NCI-H2227 (cell line): ENCODE results near the gene PHAF1.
A peak's percentile ranks its signal among the peaks of the same experiment; 100 is the strongest.

Experiments used
- DNase-seq: peaks from one replicate; lab custom pipeline; 2025; ENCODE audit not compliant: unreplicated experiment; lab: John Stamatoyannopoulos, UW

The PHAF1 gene

DNA sequence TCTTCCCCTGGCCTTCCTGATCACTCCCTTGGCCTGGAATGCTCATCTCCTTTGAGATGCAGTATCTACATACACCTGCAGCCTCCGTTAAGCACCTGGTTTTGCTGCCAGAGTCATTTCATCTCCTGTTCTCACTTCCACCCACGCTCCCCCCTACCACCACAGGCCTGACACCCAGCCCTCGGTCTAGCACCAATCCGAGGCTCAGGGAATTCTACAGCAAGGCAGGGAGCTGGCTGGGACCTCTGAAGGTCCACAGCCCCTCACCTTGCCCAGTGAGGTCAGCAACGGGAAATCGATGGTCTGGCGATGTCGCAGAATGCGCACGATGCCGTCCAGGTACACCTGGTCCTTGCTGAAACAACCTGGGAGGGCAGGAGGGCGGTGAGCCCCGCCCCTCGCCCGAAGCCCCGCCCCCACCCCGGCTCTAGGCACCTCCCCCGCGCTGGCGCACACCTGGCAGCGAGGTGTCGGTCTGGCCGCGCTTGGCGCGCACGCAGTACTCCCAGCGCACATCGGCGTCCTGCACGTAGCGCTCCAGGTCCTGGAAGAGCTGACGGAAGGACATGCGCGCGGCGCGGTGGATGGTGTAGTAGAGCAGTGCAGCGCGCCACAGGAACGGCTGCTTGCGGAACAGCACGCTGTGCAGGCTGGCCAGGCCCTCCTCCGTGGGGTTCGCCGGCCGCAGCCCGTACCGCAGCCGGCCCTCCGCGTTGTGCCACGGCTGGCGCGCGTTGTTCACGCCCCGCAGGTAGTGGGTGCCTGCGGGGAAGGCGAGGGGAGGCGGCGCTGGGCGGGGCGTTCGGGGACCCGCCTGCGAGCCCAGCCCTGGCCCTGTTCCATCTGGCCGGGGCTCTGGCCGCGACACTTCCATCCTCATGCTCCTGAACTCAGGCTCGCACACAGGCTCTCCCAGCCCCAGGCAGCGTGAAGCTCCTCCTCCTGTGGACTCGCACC is 68.3 kb downstream of the PHAF1 start:
- no peak for DNase-seq

- DNase-seq, result no peak
These were observed 69.8 kb downstream of the PHAF1 start for GRCh38 chr16:67179421-67180080.

GRCh38 chr16:67180166-67180565 is 70.4 kb downstream of the PHAF1 start:
- no peak for DNase-seq

DNA sequence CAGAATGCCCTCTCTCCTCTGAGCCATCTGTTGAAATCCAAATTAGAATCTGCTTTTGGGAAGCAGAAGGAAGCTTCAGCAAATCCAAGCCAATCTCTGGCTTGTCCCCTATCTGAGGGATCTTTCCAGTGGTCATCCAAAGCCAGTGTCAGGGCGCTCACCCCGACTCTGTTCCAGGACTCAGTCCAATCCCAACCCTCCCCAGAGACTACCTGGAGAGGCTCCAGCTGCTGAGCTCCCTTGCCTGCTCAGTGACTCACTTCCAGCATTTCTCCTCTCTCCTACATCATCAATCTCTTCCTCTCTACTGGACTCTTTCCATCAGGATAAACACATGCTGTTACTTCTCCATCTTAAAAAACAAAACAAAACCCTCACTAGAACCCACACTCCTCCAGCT is 71.6 kb downstream of the PHAF1 start:
- no peak for DNase-seq

GRCh38 chr16:67182288-67182687 is 72.5 kb downstream of the PHAF1 start:
- no peak for DNase-seq

- no peak for DNase-seq
These were observed 73.5 kb downstream of the PHAF1 start for GRCh38 chr16:67183284-67183626.

GRCh38 chr16:67183627-67184452 is 74.1 kb downstream of the PHAF1 start, which contains the start of gene MATCAP1:
TSS of gene MATCAP1 (minus strand) at chr16:67183963. CDS start at chr16:67180610, 3,353 bp downstream.
- peak; percentile 97 for DNase-seq

DNA sequence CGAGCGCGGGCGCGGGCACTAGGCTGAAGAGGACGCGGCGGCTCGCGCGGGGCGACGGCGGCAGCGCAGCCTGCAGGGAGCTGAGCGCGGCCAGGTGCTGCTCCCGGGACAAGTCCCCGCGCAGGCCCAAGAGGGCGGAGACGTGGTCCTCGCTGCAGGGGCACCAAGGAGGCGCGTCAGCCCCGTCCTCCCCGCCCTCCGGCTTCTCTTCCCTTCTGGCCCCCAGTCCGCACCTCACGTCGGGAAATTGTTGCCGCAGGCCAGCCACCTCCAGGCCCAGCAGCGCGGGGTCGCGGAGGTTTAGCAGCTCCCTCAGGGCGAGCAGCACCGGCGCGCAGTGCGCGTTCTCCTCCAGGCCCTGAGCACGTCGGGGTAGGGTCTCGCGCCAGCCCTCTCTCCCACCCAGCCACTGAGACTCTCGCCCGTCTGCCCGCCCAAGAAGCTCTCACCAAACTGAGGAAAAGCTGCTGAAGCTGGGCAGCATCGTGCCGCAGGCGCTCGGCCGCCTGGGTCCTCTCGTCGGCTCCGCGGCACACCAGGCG is 74.8 kb downstream of the PHAF1 start:
- DNase-seq, result peak; percentile 70

DNA sequence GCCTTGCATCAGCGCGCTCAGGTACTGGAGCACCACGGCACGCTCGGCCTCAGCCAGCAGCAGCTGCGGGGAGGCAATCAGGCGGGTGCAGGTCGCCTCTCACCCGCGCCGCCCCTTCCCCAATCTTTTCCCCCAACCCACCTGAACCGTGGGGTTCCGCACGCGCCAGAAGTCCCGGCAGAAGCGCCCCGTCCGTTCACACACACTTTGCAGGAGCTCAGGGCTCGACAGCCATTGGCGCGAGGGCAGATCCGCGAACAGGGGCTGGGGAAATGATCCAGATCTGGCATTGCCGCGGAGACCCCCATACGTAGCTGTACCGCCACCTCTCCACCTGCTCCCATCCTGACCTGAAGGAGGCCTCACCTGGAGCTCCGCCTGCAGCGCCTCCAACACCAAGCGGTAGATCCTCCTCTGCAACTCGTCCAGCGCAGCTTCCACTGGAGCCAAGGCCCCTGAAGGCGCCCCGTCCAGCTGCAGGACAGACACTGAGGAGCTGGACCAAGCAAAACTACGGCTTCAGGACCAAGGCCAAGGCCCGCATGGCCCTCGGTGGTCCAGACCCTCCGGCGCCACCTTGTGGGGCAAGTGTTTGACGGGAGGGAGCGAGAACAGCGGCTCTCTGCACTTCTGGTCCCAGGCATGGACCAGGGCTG is 75.4 kb downstream of the PHAF1 start:
- DNase-seq, result peak; percentile 67

DNA sequence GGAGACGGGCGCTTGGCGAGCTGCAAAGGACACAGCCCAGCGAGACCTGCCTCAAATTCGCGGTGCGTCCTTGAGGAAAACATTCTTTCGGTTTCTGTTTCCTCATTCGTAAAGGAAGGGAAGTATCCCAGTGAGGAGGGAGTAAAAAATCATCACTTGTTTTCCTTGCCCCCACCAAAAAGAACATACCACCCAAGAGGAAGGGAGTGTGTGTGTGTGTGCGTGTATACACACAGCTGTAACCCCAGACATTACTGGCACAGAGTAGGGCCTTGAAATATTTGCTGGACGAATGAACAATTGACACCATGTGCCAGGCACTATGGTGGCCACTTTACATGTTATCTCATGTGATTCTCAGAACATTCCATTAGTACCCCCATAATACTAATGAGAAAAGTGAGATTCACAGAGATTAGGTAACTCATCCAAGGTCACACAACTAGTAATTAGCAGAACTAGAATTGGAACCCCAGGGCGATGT is 76.0 kb downstream of the PHAF1 start:
- DNase-seq, result no peak

- no peak for DNase-seq
These were observed 76.8 kb downstream of the PHAF1 start for GRCh38 chr16:67186550-67186950.

- DNase-seq, result no peak
These were observed 77.6 kb downstream of the PHAF1 start for GRCh38 chr16:67187175-67187890.

GRCh38 chr16:67188323-67188722 is 78.6 kb downstream of the PHAF1 start:
- DNase-seq, result no peak

GRCh38 chr16:67188798-67189197 is 79.1 kb downstream of the PHAF1 start:
- DNase-seq, result no peak

DNA sequence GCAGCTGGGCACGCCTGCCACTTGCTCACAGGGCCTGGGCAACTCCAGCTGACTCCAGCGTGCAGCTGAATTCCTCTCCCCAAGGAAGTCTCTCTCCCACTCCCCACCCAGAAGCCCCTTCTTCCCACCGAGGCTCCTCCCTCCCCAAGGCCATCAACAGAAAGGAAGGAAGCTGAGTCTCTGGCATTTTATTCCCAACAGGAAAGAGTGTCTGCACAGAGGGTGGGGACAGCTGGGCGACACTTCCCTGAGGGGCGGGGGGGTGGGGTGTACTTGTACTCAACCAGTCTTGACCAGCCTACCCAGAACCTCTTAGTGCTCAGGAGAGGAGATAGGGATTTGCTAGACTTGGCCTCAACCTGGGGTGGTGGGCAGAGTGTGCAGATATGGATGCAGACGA is 80.3 kb downstream of the PHAF1 start, which contains the start of gene EXOC3L1:
TSS of gene EXOC3L1 (minus strand) at position 96 of the 400 bp plus-strand sequence. CDS start 460 bp downstream, outside the sequence.
- no peak for DNase-seq

- no peak for DNase-seq
These were observed 81.0 kb downstream of the PHAF1 start for GRCh38 chr16:67190448-67191399.

GRCh38 chr16:67191411-67191994 is 81.8 kb downstream of the PHAF1 start:
- DNase-seq, result no peak
